ENCODE measurements around the gene ZBTB20.

The ZBTB20 gene

GRCh38 chr3:114383875-114384557 lies 763.1 kb downstream of the ZBTB20 start:
- peak; percentile 35 for DNase-seq

DNA sequence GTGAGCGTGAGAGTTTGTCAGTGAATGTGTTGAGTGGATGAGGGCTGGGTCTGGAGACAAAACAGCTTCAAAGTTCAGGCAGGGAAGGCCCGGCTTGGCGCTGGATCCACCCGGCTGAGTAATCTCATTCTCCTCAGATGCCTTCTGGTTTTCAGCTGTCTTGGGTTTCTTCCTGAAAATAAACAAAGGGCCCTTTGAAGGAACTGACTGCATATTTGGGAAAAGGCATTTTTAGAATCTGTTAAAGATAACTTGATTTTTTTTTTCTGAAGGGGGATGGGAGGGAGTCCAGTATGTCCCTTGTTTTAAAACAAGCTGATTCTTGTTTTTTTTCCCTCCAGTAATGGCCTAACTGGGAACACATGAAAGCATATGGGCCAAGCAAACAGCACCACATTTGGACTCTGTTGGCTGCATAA lies 766.8 kb downstream of the ZBTB20 start:
- DNase-seq = no peak

- DNase-seq = no peak
Measured at GRCh38 chr3:114379266-114379665, 767.8 kb downstream of the ZBTB20 start.

DNA sequence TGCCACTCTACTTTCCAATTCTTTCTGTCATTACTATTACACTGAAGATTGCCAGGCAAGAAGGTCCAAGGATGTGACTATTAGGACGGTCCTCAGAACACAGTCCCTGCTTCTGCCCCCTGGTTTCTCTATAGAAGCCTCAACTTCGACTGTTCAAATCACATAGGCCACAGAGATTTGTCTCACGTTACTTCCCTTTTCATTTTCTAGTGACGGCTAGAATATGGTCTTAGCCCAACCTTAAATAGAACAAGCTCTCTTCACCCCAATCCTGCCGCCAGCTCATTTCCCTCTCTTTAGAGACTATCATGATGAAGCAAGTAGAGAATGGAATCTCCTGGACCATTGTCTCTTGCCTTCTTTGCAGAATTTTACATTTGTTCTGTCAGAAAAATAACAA lies 768.3 kb downstream of the ZBTB20 start:
- no peak for DNase-seq

- DNase-seq = no peak
Measured at GRCh38 chr3:114377426-114377825, 769.7 kb downstream of the ZBTB20 start.

- DNase-seq = no peak
Measured at GRCh38 chr3:114376516-114377185, 770.4 kb downstream of the ZBTB20 start.

DNA sequence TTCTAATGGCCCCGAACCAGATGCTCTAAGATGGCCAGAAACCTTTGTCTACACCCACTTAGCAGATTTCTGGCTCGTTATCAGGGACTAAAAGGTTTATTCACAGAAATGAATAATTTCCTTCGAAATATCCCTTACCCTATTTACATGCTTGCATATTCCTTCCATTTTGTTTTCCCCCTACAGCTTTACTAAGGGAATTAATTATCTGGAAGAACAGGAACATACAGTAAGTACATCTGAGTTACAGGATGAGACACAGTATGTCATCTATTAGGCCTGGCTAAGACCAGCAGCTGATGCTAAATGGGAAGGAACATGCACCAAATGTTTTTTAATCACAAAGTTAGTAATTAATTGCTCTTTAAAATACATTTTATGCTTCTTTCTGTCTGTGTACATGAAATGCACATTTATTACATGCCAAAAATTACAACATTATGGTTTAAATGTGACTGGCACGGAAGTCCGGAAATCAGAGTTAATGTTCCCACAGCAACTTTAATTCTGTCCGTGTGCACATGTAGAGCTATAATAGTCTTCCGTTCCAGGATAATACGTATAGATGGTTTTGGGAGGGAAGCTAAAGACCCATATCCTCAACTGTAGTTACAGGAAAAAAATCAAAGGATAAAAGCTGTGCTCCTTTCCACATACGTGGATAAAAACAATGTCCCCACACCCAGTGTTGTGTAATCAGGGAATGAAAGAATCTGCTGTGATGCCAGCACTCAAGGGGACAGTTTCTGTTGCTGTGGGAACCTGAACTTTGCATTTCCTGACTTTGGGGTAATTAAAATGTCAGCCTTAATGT lies 771.3 kb downstream of the ZBTB20 start:
- DNase-seq = no peak

GRCh38 chr3:114374433-114374990 lies 772.6 kb downstream of the ZBTB20 start:
- DNase-seq = no peak

DNA sequence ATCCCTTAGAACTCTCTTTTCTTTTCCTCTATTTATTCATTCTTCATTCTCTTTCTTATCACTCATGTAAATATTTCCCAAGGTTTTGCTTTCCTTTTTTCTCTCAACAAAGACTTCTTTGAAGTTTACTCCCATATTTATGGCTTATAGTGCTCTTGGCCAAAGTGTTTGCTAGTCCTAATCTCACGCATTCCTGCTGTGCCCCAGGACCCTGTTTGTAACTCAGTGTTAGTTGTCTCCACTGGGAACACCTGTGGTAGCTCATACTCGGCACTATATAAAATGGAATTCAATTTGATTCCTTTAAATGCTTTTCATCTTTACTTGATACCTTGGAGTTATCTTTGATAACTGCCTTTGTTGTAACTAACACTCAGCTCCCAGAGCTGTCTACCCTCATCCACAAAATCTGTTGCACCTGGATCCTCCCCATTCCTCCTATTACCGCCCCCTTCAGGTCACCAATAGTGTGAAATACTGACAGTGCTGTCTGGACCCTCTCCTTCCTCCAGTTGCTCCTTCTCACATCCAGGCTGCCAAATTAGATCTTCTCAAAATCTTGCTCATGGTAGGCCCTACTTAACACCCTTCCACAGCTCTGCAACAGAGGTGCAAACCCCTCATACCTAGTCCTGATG lies 776.4 kb downstream of the ZBTB20 start:
- no peak for DNase-seq

GRCh38 chr3:114365909-114366308 lies 781.2 kb downstream of the ZBTB20 start:
- DNase-seq = no peak

DNA sequence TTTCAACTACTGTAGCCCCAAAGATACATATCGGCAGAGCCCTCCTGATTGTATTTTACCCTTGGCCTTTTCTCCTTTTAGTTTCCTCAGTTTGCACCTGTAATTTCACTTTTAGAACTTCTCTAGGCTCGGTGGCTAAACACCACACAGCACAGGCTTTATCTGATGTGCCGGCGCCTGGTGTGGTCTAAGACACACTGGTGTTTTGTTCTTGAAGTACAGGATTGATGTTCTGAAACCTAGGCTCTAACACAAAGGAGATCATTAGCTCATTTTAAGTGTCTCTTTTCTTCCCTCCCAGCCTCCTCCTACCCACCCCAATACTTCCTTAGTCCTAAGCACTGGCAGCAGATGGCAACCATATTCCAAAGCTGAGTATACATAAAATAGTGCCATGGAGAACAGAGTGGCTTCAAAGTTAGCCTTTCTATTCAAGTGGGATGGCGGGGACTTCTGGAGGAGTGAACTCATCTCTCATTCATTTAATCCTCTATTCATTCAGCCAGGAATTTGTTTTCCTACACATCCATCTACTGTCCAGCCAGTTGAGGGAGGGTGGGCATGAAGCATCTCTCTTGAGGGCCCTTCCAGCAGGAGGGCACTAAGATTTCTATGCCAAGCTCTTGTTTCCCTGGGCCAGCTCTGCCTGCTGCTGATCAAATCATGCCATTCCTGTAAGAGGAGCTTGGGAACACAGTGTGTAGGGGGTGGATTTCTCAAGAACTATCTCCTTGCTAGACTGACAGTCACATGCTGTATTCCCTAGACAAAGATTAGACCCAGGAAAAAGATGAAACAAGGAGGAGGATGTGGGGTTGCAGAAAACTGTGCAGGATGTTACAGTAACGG lies 782.1 kb downstream of the ZBTB20 start:
- no peak for DNase-seq

- DNase-seq = no peak
Measured at GRCh38 chr3:114363554-114364202, 783.4 kb downstream of the ZBTB20 start.

DNA sequence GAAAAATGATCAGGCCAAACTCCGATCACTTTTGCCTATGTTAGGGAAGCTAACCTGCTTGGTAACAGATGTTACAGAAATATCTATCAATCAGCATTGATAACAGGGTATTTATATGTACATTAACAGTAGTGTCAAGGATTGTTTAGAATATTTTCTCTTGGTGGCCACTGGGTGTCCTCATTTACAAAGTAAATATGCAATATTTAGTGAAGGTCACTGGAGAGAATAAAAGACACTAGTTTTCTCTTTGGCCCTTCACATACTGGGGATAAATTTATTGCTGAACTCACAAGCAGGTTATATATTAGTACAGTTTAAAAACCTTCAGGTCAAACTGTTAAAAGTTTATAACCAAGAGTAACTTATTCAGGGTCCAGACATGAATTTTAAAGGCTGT lies 784.3 kb downstream of the ZBTB20 start:
- DNase-seq = no peak

DNA sequence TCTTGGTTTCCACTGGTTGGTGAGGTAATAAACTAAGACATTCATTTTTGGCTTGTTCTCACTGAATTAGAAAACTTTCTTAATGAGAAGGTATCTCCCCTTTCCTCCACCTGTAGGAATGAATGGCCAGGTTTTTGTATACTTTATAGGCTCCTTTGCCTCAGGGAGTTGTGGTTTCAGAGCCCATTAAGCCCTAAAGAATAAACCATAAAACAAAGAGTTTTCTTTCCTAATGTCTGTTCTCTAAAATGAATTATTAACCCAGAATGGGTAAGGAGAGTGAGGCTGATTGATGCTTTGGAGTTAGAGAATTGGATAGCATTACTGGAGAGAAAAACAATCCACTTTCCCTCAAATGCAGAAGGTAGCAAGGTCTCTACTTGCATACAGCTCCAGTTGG lies 785.7 kb downstream of the ZBTB20 start:
- no peak for DNase-seq

- DNase-seq = no peak
Measured at GRCh38 chr3:114356525-114356924, 790.6 kb downstream of the ZBTB20 start.

GRCh38 chr3:114356066-114356465 lies 791.0 kb downstream of the ZBTB20 start:
- no peak for DNase-seq

DNA sequence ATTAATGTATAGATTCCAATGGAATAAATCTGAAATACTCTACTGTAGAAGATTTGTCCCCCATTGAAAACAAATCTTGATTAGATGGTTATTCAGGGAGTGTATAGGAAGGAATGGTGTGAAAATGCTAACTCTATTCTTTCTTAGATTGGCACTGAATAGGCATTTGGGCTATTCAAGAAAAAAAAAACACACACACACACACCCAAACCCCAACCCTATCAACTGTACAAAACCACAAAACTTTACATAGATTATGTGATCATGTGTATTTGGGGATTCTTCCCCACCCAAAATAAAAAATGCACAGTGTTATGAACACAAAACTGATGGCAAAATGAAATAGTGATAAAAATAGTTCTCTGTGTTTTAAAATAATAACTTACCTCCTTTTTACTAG lies 791.4 kb downstream of the ZBTB20 start:
- DNase-seq = no peak

GRCh38 chr3:114351822-114352145 lies 795.3 kb downstream of the ZBTB20 start:
- no peak for DNase-seq

GRCh38 chr3:114351123-114351821 lies 795.8 kb downstream of the ZBTB20 start:
- DNase-seq = no peak

DNA sequence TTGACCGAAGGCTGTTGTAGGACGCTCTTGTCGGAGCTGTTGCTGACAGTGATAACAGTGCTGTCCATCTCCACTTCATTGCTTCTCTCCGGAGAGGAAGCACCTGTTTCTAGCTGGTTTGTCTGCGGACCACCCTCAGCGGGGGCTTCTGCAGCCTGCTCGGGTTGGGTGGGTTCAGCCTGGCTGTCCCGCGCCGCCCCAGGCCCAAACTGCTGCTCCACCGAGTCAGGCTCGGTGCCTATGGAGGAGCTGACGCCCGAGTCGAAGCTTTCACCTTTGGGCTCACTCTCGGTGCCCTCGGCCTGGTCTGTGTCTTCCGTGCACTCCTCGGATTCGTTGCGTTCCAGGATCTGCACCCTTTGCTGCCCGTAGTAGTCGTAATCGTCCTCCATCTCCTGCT lies 796.4 kb downstream of the ZBTB20 start:
- no peak for DNase-seq

GRCh38 chr3:114350271-114350670 lies 796.8 kb downstream of the ZBTB20 start:
- no peak for DNase-seq
